PC-3 (cell line): ENCODE results near the gene QDPR. TPM values are rescaled to one million over a fixed set of nuclear protein-coding genes. Genes with fewer than 3 reads are reported as not detected.

Experiments
- ATAC-seq: fragments of 200-7000 bp; cut with Tn5 transposase; 2 replicates; pipeline ENCODE4 v1.9.1; 2020; ENCODE audit warnings: mild to moderate bottlenecking, moderate library complexity
- BruUV-seq: library from RNA; stranded (reverse); fragments of 400-500 nt; replicated peaks from 2 replicates; lab custom pipeline; 2021; lab: Mats Ljungman, UMichigan
- CTCF ChIA-PET: fragments of 300-600 bp; sonication (Branson Sonifier 250); formaldehyde crosslinking; loops from one replicate; lab custom pipeline; 2022; ENCODE audit warnings: antibody characterized with exemption; lab: Charles Lee
- POLR2A ChIA-PET: fragments of 300-600 bp; sonication (Branson Sonifier 250); formaldehyde crosslinking; loops from one replicate; lab custom pipeline; 2022; ENCODE audit warnings: antibody characterized with exemption; ENCODE audit not compliant: unreplicated experiment; lab: Charles Lee
- DNase-seq: peaks from one replicate; pipeline ENCODE4 v3.0.0-alpha.2; 2015
- H2AFZ ChIP-seq: fragments of 300-600 bp; sonication (generic); 2 replicates; pipeline ENCODE4 v1.6.0; 2016; ENCODE audit warnings: antibody characterized with exemption, low read length
- H3F3A ChIP-seq: fragments of 300-600 bp; sonication (generic); one replicate; pipeline ENCODE4 v1.6.0; 2017; ENCODE audit warnings: antibody characterized with exemption, low read length, control low read depth, mild to moderate bottlenecking; ENCODE audit not compliant: unreplicated experiment
- H3K27ac ChIP-seq: fragments of 300-600 bp; sonication (generic); 2 replicates; pipeline ENCODE4 v1.5.1; 2016; ENCODE audit warnings: mild to moderate bottlenecking, low read length
- H3K27me3 ChIP-seq: fragments of 300-600 bp; sonication (generic); 2 replicates; pipeline ENCODE4 v1.6.1; 2016; ENCODE audit warnings: low read length, mixed read lengths
- H3K36me3 ChIP-seq: fragments of 300-600 bp; sonication (generic); 2 replicates; pipeline ENCODE4 v1.6.1; 2016; ENCODE audit warnings: low read depth, mixed run types, low read length, mixed read lengths
- H3K4me1 ChIP-seq: fragments of 300-600 bp; sonication (generic); 2 replicates; pipeline ENCODE4 v1.5.1; 2016; ENCODE audit warnings: low read length; ENCODE audit not compliant: insufficient read depth
- H3K4me2 ChIP-seq: fragments of 300-600 bp; sonication (generic); 2 replicates; pipeline ENCODE4 v1.6.0; 2016; ENCODE audit warnings: low read length
- H3K4me3 ChIP-seq: fragments of 300-600 bp; sonication (generic); 2 replicates; pipeline ENCODE4 v1.5.1; 2016; ENCODE audit warnings: mild to moderate bottlenecking, low read length, mixed read lengths
- H3K79me2 ChIP-seq: fragments of 300-600 bp; sonication (generic); 2 replicates; pipeline ENCODE4 v1.6.1; 2017; ENCODE audit warnings: low read length, mixed read lengths
- H3K9ac ChIP-seq: fragments of 300-600 bp; sonication (generic); 2 replicates; pipeline ENCODE4 v1.6.0; 2016; ENCODE audit warnings: mild to moderate bottlenecking, low read length
- H3K9me2 ChIP-seq: fragments of 300-600 bp; sonication (generic); replicated peaks from 2 replicates; pipeline ENCODE4 v1.6.1; 2016; ENCODE audit warnings: mixed run types, low read length, mixed read lengths
- H3K9me3 ChIP-seq: fragments of 300-600 bp; sonication (generic); 2 replicates; pipeline ENCODE4 v1.6.1; 2016; ENCODE audit warnings: low read length, mixed read lengths
- H4K20me1 ChIP-seq: fragments of 300-600 bp; sonication (generic); 2 replicates; pipeline ENCODE4 v1.6.1; 2016; ENCODE audit warnings: low read length, mixed read lengths
- CTCF ChIP-seq: fragments of 300-600 bp; sonication (generic); conservative IDR thresholded peaks from 2 replicates; pipeline ENCODE4 v1.5.1; 2017; ENCODE audit warnings: antibody characterized with exemption, low read depth, mild to moderate bottlenecking, low read length
- EZH2 ChIP-seq: fragments of 300-600 bp; sonication (generic); IDR thresholded peaks from one replicate; pipeline ENCODE4 v1.6.1; 2017; ENCODE audit warnings: antibody characterized with exemption, mild to moderate bottlenecking, low read length; ENCODE audit not compliant: unreplicated experiment
- EZH2phosphoT487 ChIP-seq: fragments of 300-600 bp; sonication (generic); IDR thresholded peaks from 2 replicates; pipeline ENCODE4 v1.6.1; 2018; ENCODE audit warnings: mild to moderate bottlenecking, antibody characterized with exemption, low read length, borderline replicate concordance
- intact Hi-C: fragments of 100-400 bp; cut with micrococcal nuclease; formaldehyde crosslinking; loops from 2 replicates; pipeline ENCODE4 v1.9.0; 2023
- total RNA-seq: library from RNA; depleted of rRNA; stranded (reverse); fragments of >200 nt; gene quantifications from 2 replicates; pipeline ENCODE4 v1.2.3, GENCODE V29; 2014

Gene QDPR
- total RNA-seq, 1 experiment from 2014 or later, result 10.0 TPM

GRCh38 chr4:17557880-17558279 is 46.0 kb upstream of the QDPR start:
- POLR2A ChIA-PET, result no interaction called here
- CTCF ChIA-PET, result no interaction called here
- H3K9me2 ChIP-seq, result no peaks in the 10 kb centered on the region
- no peak overlapping the region for H3K27ac ChIP-seq
- no TSS peak for BruUV-seq
- intact Hi-C loops, result no loop called here
- no peaks in the 10 kb centered on the region for H3K36me3 ChIP-seq
- ATAC-seq (peak; percentile 31; the same call in 1 of the 2 replicates), DNase-seq (peak; percentile 60)
- no peaks in the 10 kb centered on the region for H3K27me3 ChIP-seq
- no peak overlapping the region for H2AFZ ChIP-seq
- no peak overlapping the region for H3K4me3 ChIP-seq
- no peak overlapping the region for H3K9ac ChIP-seq
- no peaks in the 10 kb centered on the region for H4K20me1 ChIP-seq
- H3K4me2 ChIP-seq, result no peak overlapping the region
- TF ChIP-seq EZH2 (no peak), EZH2phosphoT487 (no peak), CTCF (no peak)
- H3K4me1 ChIP-seq, result 0 out of 2 replicates have a peak, but pooled peaks cover 7% of the 10 kb centered on the region
- no peaks in the 10 kb centered on the region for H3K79me2 ChIP-seq
- no peaks in the 10 kb centered on the region for H3F3A ChIP-seq
- H3K9me3 ChIP-seq, result no peaks in the 10 kb centered on the region

- ATAC-seq (no peak), DNase-seq (no peak)
- CTCF ChIA-PET, result no interaction called here
- Histone ChIP-seq H2AFZ (no peak overlapping the region), H3F3A (no peaks in the 10 kb centered on the region), H3K27me3 (no peaks in the 10 kb centered on the region), H3K79me2 (no peaks in the 10 kb centered on the region), H4K20me1 (no peaks in the 10 kb centered on the region), H3K4me3 (no peak overlapping the region), H3K9ac (no peak overlapping the region), H3K4me2 (no peak overlapping the region), H3K27ac (no peak overlapping the region), H3K9me3 (no peaks in the 10 kb centered on the region), H3K36me3 (no peaks in the 10 kb centered on the region), H3K4me1 (0 out of 2 replicates have a peak, but pooled peaks cover 7% of the 10 kb centered on the region), H3K9me2 (no peaks in the 10 kb centered on the region)
- POLR2A ChIA-PET, result no interaction called here
- TF ChIP-seq CTCF (no peak), EZH2phosphoT487 (no peak), EZH2 (no peak)
- intact Hi-C loops, result no loop called here
- no TSS peak for BruUV-seq
Observed at GRCh38 chr4:17556498-17556897, 44.6 kb upstream of the QDPR start.

- H3K9ac ChIP-seq, result no peak overlapping the region
- ATAC-seq (no peak), DNase-seq (no peak)
- H3F3A ChIP-seq, result no peaks in the 10 kb centered on the region
- H3K4me3 ChIP-seq, result no peak overlapping the region
- H3K27me3 ChIP-seq, result no peaks in the 10 kb centered on the region
- ChIA-PET POLR2A (no interaction called here), CTCF (no interaction called here)
- no peak for TF ChIP-seq EZH2phosphoT487
- no peak for TF ChIP-seq EZH2
- no peak for TF ChIP-seq CTCF
- no peaks in the 10 kb centered on the region for H3K79me2 ChIP-seq
- no peak overlapping the region for H3K27ac ChIP-seq
- H3K4me1 ChIP-seq, result 0 out of 2 replicates have a peak, but pooled peaks cover 7% of the 10 kb centered on the region
- H3K4me2 ChIP-seq, result no peak overlapping the region
- no peaks in the 10 kb centered on the region for H3K36me3 ChIP-seq
- no peaks in the 10 kb centered on the region for H3K9me3 ChIP-seq
- no peaks in the 10 kb centered on the region for H4K20me1 ChIP-seq
- no peak overlapping the region for H2AFZ ChIP-seq
- BruUV-seq, result no TSS peak
- H3K9me2 ChIP-seq, result no peaks in the 10 kb centered on the region
- intact Hi-C loops, result no loop called here
Observed at GRCh38 chr4:17554568-17554967, 42.7 kb upstream of the QDPR start.
